ENCODE results near the gene CXCR5. TPM values are rescaled to one million over a fixed set of nuclear protein-coding genes. Genes with fewer than 3 reads are reported as not detected.

Gene CXCR5
- total RNA-seq, 1 donor from 2014 or later, result not detected

DNA sequence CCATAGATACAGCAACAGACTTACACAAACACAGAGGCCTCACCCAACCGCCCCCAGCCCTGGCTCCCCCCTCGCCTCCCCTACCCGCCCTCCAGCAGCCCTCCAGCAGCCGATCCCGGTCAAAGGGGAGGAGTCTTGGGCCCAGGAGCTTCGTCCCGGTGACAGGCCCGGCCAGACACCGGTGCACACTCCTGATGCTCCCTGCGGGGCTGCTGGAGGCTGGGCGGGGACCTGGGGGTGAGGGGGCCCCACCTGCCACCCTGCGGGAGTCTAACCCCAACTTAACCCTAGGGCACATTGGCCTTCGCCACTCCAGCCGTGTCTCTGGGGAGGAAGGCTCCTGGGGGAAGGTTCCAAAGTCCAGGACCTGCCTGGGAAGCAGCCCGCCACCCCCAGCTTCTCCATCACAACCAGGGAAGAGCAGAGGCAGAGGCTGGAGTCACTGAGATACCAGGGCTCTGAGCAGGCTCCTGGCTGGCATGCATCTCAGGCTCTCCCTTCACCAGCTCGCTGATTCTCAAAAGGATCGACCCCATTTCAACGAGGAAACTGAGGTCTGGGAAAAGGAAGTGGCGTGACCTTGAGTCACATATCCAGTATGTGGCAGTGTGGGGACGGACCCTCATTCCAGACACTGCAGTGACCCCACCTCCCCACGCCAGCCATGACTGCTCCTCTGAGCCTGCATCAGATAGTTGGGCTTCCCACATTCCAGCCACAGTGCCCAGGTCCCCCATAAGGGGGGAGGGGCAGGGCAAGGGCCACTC lies 27.6 kb downstream of the CXCR5 start:
- H3K4me3 ChIP-seq (ENCODE audit: low read depth, low read length), result peak overlapping the region; percentile 25
- peak; percentile 52 for DNase-seq (ENCODE audit: low read depth)
- FAIRE-seq, result no peak
- no peaks in the 10 kb centered on the region for H3K27me3 ChIP-seq (ENCODE audit: control insufficient read depth, insufficient read depth, low read length)
- TF ChIP-seq, protein P1, sequence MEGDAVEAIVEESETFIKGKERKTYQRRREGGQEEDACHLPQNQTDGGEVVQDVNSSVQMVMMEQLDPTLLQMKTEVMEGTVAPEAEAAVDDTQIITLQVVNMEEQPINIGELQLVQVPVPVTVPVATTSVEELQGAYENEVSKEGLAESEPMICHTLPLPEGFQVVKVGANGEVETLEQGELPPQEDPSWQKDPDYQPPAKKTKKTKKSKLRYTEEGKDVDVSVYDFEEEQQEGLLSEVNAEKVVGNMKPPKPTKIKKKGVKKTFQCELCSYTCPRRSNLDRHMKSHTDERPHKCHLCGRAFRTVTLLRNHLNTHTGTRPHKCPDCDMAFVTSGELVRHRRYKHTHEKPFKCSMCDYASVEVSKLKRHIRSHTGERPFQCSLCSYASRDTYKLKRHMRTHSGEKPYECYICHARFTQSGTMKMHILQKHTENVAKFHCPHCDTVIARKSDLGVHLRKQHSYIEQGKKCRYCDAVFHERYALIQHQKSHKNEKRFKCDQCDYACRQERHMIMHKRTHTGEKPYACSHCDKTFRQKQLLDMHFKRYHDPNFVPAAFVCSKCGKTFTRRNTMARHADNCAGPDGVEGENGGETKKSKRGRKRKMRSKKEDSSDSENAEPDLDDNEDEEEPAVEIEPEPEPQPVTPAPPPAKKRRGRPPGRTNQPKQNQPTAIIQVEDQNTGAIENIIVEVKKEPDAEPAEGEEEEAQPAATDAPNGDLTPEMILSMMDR (IDR thresholded peaks at IDR 0.05; ENCODE audit: insufficient read depth, low read length, severe bottlenecking), result no peak
- H3K36me3 ChIP-seq (ENCODE audit: control insufficient read depth, insufficient read depth, low read length), result peaks cover 24% of the 10 kb centered on the region

DNA sequence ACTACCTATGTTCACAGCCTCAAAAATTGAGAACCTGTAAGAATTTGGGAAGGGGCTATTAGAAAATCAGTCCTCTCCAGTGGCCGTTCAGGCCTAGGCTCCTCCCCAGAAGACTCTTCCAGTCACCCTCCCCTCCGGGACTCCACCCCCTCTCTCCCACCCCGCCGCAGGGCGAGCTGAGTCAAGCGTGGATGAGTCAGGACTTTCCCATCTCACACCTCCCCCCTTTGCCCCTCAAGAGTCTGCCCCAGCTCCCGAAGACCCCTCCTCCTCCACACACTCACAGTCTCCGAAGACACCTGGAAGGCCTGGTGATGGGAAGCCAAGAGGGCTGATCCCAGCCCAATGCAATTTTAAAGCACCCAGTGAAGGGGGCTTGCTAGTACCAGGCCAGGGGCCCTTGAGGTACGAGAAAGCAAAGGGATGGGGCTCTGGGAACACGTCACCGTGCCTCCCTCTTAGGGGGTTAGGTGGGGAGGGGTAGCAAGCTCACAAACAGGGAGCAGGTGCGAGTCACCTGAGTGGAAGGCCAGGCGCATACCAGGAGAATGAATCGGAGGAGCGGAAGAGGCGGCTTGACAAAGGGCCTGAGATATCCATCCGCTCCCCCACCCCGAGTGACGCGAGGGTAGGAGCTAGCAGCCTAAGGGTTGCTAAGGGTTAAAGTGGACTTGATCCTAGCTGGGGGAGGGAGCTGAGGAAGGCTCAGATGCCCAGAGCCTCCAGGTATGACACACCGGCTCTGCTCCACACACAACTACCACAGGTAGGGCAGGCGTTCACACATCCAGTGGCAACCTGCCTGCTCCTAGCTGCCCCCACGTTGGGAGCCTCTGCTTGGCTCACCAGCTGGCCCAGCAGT lies 28.4 kb downstream of the CXCR5 start:
- peak overlapping the region; percentile 25 for H3K4me3 ChIP-seq (ENCODE audit: low read depth, low read length)
- FAIRE-seq (peak; percentile 100), DNase-seq (ENCODE audit: low read depth) (peak; percentile 97)
- no peaks in the 10 kb centered on the region for H3K27me3 ChIP-seq (ENCODE audit: control insufficient read depth, insufficient read depth, low read length)
- TF ChIP-seq, protein P1 (IDR thresholded peaks at IDR 0.05; ENCODE audit: insufficient read depth, low read length, severe bottlenecking), result no peak
- peaks cover 23% of the 10 kb centered on the region for H3K36me3 ChIP-seq (ENCODE audit: control insufficient read depth, insufficient read depth, low read length)

DNA sequence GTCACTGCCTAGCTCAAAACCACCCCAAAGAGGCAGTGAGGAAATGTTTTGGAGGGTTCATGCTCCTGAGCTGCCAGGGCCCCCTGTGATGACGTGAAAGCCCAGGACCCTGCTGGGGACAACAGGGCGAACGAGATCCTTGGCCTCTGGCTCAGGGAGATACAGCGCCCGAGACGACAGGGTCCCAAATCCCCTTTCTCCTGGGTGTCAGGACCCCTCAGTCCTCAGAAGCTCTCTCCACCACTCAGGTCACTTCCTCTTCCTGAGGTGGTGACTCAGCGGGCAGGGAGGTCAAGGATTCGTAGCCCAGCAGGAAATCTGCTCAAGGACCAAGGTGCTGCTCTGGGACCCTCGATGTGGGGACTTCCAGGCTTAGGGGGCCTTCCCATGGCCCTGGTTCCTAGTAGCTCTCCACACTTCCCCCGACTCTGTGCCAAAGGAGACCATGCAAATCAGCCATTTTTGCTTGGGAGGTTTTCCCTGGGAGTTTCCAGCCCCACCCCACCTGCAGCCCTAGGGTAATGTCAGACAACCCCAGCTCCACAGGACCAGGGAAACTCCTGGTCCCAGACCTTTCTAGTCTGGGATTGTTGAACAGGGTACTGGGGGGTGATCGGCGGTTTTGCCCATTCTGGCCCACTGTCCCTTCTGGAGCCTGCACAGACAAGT lies 29.2 kb downstream of the CXCR5 start:
- FAIRE-seq (no peak), DNase-seq (ENCODE audit: low read depth) (peak; percentile 52)
- TF ChIP-seq, protein P1 (IDR thresholded peaks at IDR 0.05; ENCODE audit: insufficient read depth, low read length, severe bottlenecking), result no peak
- Histone ChIP-seq H3K36me3 (ENCODE audit: control insufficient read depth, insufficient read depth, low read length) (peaks cover 20% of the 10 kb centered on the region), H3K27me3 (ENCODE audit: control insufficient read depth, insufficient read depth, low read length) (no peaks in the 10 kb centered on the region), H3K4me3 (ENCODE audit: low read depth, low read length) (no peak overlapping the region)

DNA sequence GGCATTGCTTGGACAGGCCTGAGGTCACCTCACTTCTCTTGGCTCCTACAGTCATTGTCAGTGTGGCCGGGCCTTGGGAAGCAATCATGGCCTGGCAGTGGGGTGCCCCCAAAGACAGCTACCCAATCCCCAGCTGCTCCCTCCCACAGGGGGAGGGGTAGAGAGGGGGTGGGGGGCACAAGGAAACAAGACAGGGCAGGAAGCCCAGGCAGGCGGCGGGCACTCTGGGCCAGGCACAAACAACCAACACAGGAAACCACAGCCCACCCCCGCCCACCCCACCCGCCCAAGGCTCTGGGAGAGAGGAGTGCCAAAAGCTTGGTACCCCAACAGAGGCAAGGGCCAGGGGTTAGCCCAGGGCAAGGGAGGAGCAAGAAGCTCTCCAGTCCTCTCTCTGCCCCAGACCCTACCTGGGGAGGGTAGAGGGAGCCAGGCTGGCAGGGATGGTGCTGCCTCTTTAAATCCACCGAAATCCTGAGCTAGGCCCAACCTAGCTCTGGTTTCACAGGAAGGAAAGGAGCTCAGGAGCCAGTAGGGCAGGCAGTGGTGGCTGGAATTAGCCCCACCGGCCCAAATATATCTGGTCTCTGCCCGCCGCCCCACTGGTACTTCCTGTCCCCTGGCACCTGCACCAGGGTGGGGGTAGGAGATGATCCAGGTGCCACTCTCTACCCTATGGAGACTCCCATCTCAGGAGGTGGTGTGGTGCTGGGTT lies 29.9 kb downstream of the CXCR5 start:
- DNase-seq (ENCODE audit: low read depth), result no peak
- TF ChIP-seq, protein P1 (IDR thresholded peaks at IDR 0.05; ENCODE audit: insufficient read depth, low read length, severe bottlenecking), result no peak
- Histone ChIP-seq H3K4me3 (ENCODE audit: low read depth, low read length) (no peak overlapping the region), H3K27me3 (ENCODE audit: control insufficient read depth, insufficient read depth, low read length) (no peaks in the 10 kb centered on the region), H3K36me3 (ENCODE audit: control insufficient read depth, insufficient read depth, low read length) (peaks cover 18% of the 10 kb centered on the region)
- FAIRE-seq, result no peak

DNA sequence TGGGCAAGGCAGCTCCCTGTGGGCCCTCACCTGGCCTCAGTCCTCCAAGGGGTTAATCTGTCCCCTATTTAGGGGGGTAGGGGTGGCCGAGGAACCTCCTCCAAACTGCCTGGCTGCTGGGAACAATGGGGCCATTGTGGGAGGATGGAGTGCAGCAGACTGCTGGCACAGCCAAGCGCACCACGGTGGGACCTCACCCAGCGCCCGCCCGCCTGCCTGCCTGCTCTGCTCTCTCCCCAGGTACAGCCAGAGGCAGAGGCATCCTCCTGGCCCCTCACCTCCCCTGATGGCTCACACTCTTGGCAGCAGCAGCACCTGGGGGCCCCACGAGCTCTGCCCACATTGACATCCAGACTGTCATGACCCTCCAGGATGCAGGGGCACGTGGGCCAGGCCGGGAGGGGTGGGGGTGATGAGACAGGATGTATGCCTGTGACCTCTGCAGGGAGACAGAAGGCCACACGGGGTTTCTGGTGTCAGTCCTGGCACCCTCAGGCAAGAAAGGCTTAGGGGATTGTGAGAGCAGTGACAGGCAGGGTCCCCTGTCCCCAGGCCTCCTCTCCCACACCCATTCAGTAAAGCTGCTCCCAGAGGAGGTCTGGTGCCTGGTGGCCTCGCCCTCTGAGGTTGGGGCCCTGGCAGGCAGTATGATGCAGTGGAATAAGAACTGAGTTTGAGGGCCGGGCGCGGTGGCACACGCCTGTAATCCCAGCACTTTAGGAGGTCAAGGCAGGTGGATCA lies 30.7 kb downstream of the CXCR5 start:
- no peak overlapping the region for H3K4me3 ChIP-seq (ENCODE audit: low read depth, low read length)
- TF ChIP-seq, protein P1 (IDR thresholded peaks at IDR 0.05; ENCODE audit: insufficient read depth, low read length, severe bottlenecking), result no peak
- DNase-seq (ENCODE audit: low read depth), result no peak
- FAIRE-seq, result no peak
- H3K36me3 ChIP-seq (ENCODE audit: control insufficient read depth, insufficient read depth, low read length), result peaks cover 15% of the 10 kb centered on the region
- H3K27me3 ChIP-seq (ENCODE audit: control insufficient read depth, insufficient read depth, low read length), result no peaks in the 10 kb centered on the region

Measured in bronchial epithelial cell (primary cell).